Endothelial cell of umbilical vein (primary cell): Measurements from ENCODE around the gene ANKRD12. TPM values are rescaled to one million over a fixed set of nuclear protein-coding genes. Genes with fewer than 3 reads are reported as not detected.

ENCODE experiments used
- BruUV-seq: library from RNA; stranded (reverse); fragments of 400-500 nt; replicated peaks from 2 replicates; lab custom pipeline; 2021; lab: Mats Ljungman, UMichigan
- CTCF ChIA-PET: fragments of 300-600, 350-600 bp; sonication (Branson Sonifier 250); formaldehyde crosslinking; loops from one replicate; lab custom pipeline; 2021; ENCODE audit warnings: antibody characterized with exemption, inconsistent platforms; lab: Charles Lee
- POLR2A ChIA-PET: fragments of 300-600, 350-600 bp; sonication (Branson Sonifier 250); formaldehyde crosslinking; loops from one replicate; lab custom pipeline; 2021; ENCODE audit warnings: antibody characterized with exemption, inconsistent platforms; lab: Charles Lee
- DNase-seq: peaks from one replicate; pipeline ENCODE4 v3.0.0-alpha.2; 2011; ENCODE audit warnings: low read depth, low spot score
- FAIRE-seq: peaks from 2 replicates; lab custom pipeline; 2011; peaks lifted over from hg19 to GRCh38; lab: Jason Lieb, UNC
- H2AFZ ChIP-seq: 2 replicates; pipeline ENCODE4 v1.6.0; 2012; ENCODE audit warnings: low read depth, low read length, control low read depth, inconsistent platforms
- H3K27ac ChIP-seq: 2 replicates; pipeline ENCODE4 v1.5.1; 2011; ENCODE audit warnings: low read depth, mild to moderate bottlenecking, control low read depth, low read length, moderate library complexity; ENCODE audit not compliant: insufficient read depth
- H3K27me3 ChIP-seq, 2 experiments: 2 replicates each; pipeline versions ENCODE4 v1.6.0 to v1.6.1; 2011; ENCODE audit warnings: low read length in 2 of 2, mixed read lengths in 1 of 2; ENCODE audit not compliant: control insufficient read depth in 2 of 2, insufficient read depth in 2 of 2
- H3K36me3 ChIP-seq, 2 experiments: 2 replicates in 1 of 2; 3 replicates in 1 of 2; pipeline ENCODE4 v1.5.1; 2011; ENCODE audit warnings: low read length in 2 of 2, mild to moderate bottlenecking in 1 of 2, moderate library complexity in 1 of 2; ENCODE audit not compliant: control insufficient read depth in 2 of 2, insufficient read depth in 2 of 2; ENCODE audit errors: extremely low read depth in 1 of 2
- H3K4me1 ChIP-seq: 3 replicates; pipeline ENCODE4 v1.5.1; 2011; ENCODE audit warnings: mild to moderate bottlenecking, low read length; ENCODE audit not compliant: control insufficient read depth, insufficient read depth; ENCODE audit errors: extremely low read depth
- H3K4me2 ChIP-seq: 2 replicates; pipeline ENCODE4 v1.6.1; 2011; ENCODE audit warnings: low read length, control low read depth, mixed read lengths; ENCODE audit not compliant: insufficient read depth
- H3K4me3 ChIP-seq, 3 experiments: fragments of 200-600 bp in 1 of 3; sonication (generic), shearing (Covaris generic) in 1 of 3; replicated peaks in 1 of 3; 2 replicates each; pipeline ENCODE4 v1.5.1; 2011 to 2016; ENCODE audit warnings: control low read depth in 3 of 3, low read length in 3 of 3, mild to moderate bottlenecking in 2 of 3, inconsistent platforms in 1 of 3, low read depth in 1 of 3, moderate library complexity in 1 of 3; ENCODE audit not compliant: insufficient read depth in 1 of 3
- H3K79me2 ChIP-seq: 2 replicates; pipeline ENCODE4 v1.6.0; 2012; ENCODE audit warnings: low read length, inconsistent platforms; ENCODE audit not compliant: control insufficient read depth, insufficient read depth
- H3K9ac ChIP-seq: replicated peaks from 2 replicates; pipeline ENCODE3; 2011; ENCODE audit warnings: low read length, control low read depth; ENCODE audit not compliant: insufficient read depth; ENCODE audit errors: extremely low read depth
- H3K9me1 ChIP-seq: replicated peaks from 3 replicates; pipeline ENCODE4 v1.6.0; 2011; ENCODE audit warnings: mild to moderate bottlenecking, low read length; ENCODE audit not compliant: control insufficient read depth, insufficient read depth; ENCODE audit errors: extremely low read depth
- H3K9me3 ChIP-seq: replicated peaks from 2 replicates; pipeline ENCODE4 v1.5.1; 2012; ENCODE audit warnings: low read length, inconsistent platforms; ENCODE audit not compliant: control insufficient read depth, insufficient read depth
- H4K20me1 ChIP-seq: replicated peaks from 2 replicates; pipeline ENCODE3; 2011; ENCODE audit warnings: mild to moderate bottlenecking, low read length; ENCODE audit not compliant: control insufficient read depth, insufficient read depth; ENCODE audit errors: extremely low read depth
- CTCF ChIP-seq, 2 donors: IDR thresholded peaks; 1 replicate in 1 of 2; 2 replicates in 1 of 2; pipeline ENCODE4 v1.5.1; 2011; ENCODE audit warnings: low read length in 2 of 2, mild to moderate bottlenecking in 2 of 2, moderate library complexity in 2 of 2, control low read depth in 1 of 2, inconsistent platforms in 1 of 2, low read depth in 1 of 2; ENCODE audit not compliant: insufficient read depth in 1 of 2; ENCODE audit errors: extremely low read depth in 1 of 2
- EZH2 ChIP-seq: IDR thresholded peaks from 2 replicates; pipeline ENCODE4 v1.6.1; 2012; ENCODE audit warnings: borderline replicate concordance, low read depth, mild to moderate bottlenecking, moderate library complexity, low read length, inconsistent platforms; ENCODE audit not compliant: severe bottlenecking
- FOS ChIP-seq: IDR thresholded peaks from 2 replicates; pipeline ENCODE4 v1.6.1; 2011; ENCODE audit warnings: mild to moderate bottlenecking, low read length, moderate library complexity, borderline replicate concordance; ENCODE audit not compliant: insufficient read depth
- GATA2 ChIP-seq: IDR thresholded peaks from 2 replicates; pipeline ENCODE4 v1.7.0; 2011; ENCODE audit warnings: low read depth, mild to moderate bottlenecking, moderate library complexity, mixed read lengths, low read length; ENCODE audit not compliant: insufficient read length, insufficient read depth
- JUN ChIP-seq: IDR thresholded peaks from 2 replicates; pipeline ENCODE4 v1.6.1; 2011; ENCODE audit warnings: borderline replicate concordance, low read depth; ENCODE audit not compliant: insufficient read length, insufficient read depth
- MYC ChIP-seq: IDR thresholded peaks from one replicate; pipeline ENCODE4 v1.6.1; 2011; ENCODE audit warnings: mild to moderate bottlenecking, low read depth, low read length
- POLR2AphosphoS5 ChIP-seq: IDR thresholded peaks from 2 replicates; pipeline ENCODE4 v1.6.1; 2012; ENCODE audit warnings: low read depth, mild to moderate bottlenecking, control low read depth, low read length, moderate library complexity; ENCODE audit not compliant: insufficient read depth
- dilution Hi-C: fragments of 300-500 bp; cut with MboI; formaldehyde crosslinking; loops from one replicate; pipeline ENCODE4 v1.15.0; 2019; ENCODE audit warnings: low sequenced_read_pairs; ENCODE audit not compliant: extremely low pct_ligation_motif_present
- intact Hi-C: fragments of 100-400 bp; cut with micrococcal nuclease; formaldehyde crosslinking; loops from one replicate; pipeline ENCODE4 v1.10.0; 2022
- polyA plus RNA-seq, 4 experiments: library from polyadenylated mRNA; depleted of rRNA in 3 of 4; stranded (reverse) in 3 of 4; unstranded in 1 of 4; fragments of >200 nt; gene quantifications; 2 replicates each; pipeline versions ENCODE4 v1.2.1 to v1.2.3, GENCODE V29; 2011 to 2012; ENCODE audit warnings: missing spikeins in 1 of 4
- total RNA-seq: library from RNA; stranded (reverse); gene quantifications from 2 replicates; pipeline ENCODE4 v1.2.3, GENCODE V29; 2021

Gene ANKRD12
- total and polyA plus RNA-seq, 2 donors (not counting 3 experiments of a cell fraction or from before 2014, with no cell fraction given), result 1.5 to 25.4 TPM

- H2AFZ ChIP-seq, result no peak overlapping the region
- no peak overlapping the region for H3K4me2 ChIP-seq
- no peak overlapping the region for H3K27ac ChIP-seq
- ChIA-PET CTCF (interaction anchor here (0.9 to 8.6 kb wide), 4 partner anchors 13 to 193 kb away, joined by 3 to 60 read pairs (median 4); no protein-coding TSS in a partner anchor), POLR2A (interaction anchor here (0.5 kb wide), 1 partner anchor 23 kb away, joined by 6 read pairs; no protein-coding TSS in a partner anchor)
- H3K9me3 ChIP-seq, result no peaks in the 10 kb centered on the region
- no peaks in the 10 kb centered on the region for H3K9me1 ChIP-seq
- no TSS peak for BruUV-seq
- H3K36me3 ChIP-seq, result no peaks in the 10 kb centered on the region
- intact Hi-C loops, result no loop called here
- no peaks in the 10 kb centered on the region for H3K27me3 ChIP-seq
- FAIRE-seq (no peak), DNase-seq (no peak)
- H3K4me1 ChIP-seq, result peaks cover 30% of the 10 kb centered on the region
- no peaks in the 10 kb centered on the region for H4K20me1 ChIP-seq
- dilution Hi-C loops, result no loop called here
- TF ChIP-seq EZH2 (no peak), MYC (no peak), FOS (no peak), CTCF (IDR thresholded peaks at IDR 0.05; ENCODE audit: extremely low read depth in 1 of 2, insufficient read depth in 1 of 2, low read depth in 1 of 2, low read length in 2 of 2) (no peak), JUN (no peak), GATA2 (no peak), POLR2AphosphoS5 (no peak)
- H3K4me3 ChIP-seq, result no peak overlapping the region
- H3K79me2 ChIP-seq, result peaks cover 76% of the 10 kb centered on the region
- H3K9ac ChIP-seq, result no peak overlapping the region
Observed at GRCh38 chr18:9140984-9141383, 4.4 kb downstream of the ANKRD12 start.
